TTC549 (cell line): ENCODE measurements around the gene AHSP.
"Not testable (repeated sequence)": the region's sequence is repeated elsewhere in the genome, so short reads cannot be mapped to it uniquely, and the experiment has no call there.

Source experiments
- FAIRE-seq: peaks from 2 replicates; lab custom pipeline; 2012; peaks lifted over from hg19 to GRCh38; lab: Jason Lieb, UNC

AHSP gene

DNA sequence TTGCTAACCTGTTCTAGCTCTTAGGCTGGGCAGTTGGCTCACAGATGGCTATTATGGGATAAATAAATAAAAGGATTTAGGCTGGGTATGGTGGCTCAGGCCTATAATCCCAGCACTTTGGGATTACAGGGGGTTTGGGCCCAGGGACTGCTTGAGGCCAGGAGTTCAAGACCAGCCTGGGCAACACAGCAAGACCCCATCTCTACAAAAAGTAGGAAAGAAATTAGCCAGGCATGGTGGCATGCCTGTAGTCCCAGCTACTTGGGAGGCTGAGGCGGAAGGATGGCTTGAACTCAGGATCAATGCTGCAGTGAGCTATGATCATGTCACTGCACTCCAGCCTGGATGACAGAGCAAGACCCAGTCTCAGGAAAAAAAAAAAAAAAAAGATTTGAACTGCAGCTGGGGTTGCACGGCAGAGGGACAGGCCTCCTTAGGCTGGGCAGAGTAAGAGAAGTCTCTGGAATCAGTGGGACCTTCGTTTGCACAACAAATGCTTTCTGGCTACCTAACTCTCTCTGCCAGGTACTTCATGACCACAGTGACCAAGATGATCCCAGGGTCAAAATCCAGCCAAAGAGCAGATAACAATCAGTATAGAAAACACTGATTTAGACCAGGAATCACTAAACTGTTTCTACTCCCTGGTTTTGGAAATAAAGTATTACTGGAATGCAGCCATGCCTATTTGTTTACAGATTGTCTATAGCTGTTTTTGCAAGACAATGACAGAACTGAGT is 26.3 kb upstream of the AHSP start:
- no peak for FAIRE-seq

- no peak for FAIRE-seq
Observed at GRCh38 chr16:31501966-31502348, 25.7 kb upstream of the AHSP start.

- no peak for FAIRE-seq
Observed at GRCh38 chr16:31502981-31503380, 24.7 kb upstream of the AHSP start.

DNA sequence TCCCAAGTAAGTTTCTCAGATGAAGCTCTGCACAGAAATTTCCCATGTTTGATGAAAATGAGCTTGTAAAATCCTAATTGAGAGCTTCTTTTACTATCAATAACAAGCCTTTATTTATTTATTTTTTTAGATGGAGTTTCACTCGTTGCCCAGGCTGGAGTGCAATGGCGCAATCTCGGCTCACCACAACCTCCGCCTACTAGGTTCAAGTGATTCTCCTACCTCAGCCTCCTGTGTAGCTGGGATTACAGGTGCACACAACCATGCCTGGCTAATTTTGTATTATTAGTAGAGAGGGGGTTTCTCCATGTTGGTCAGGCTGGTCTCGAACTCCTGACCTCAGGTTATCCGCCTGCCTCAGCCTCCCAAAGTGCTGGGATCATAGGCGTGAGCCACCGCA is 24.1 kb upstream of the AHSP start:
- not testable (repeated sequence) for FAIRE-seq

GRCh38 chr16:31504159-31504558 is 23.5 kb upstream of the AHSP start:
- FAIRE-seq: no peak

DNA sequence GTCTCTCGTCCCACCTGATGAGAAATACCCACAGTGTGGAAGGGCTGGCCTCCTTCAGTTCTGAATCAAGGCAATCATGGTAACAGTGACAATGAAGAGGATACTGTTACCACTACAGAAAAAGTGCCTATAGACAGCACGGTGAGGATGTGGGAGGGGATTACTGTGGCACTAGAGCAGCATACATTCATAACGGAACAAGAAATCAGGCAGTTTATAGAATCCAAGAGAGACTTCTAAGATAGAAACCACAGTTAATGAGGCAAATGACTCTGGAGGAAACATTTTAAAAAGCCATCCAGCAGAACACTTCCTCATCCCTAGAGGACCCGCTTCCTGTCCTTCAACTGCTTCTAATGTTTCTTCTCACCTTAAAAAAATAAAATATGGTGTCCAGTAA is 22.2 kb upstream of the AHSP start:
- FAIRE-seq: no peak

DNA sequence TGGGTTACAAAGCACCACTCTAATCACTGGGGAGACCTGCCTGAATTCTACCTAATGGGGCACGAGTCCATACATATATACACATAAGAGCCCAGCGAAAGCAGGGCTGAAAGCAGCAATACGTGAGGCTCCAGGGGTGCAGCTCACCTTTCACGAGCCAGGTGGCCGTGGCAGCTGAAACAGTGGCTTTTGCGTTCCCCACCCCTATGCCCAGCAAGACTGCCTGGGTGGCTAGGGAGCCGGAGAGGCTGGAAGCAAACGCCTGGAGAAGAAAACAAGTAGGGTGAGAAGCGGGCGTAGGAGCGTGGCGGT is 20.1 kb upstream of the AHSP start:
- no peak for FAIRE-seq

DNA sequence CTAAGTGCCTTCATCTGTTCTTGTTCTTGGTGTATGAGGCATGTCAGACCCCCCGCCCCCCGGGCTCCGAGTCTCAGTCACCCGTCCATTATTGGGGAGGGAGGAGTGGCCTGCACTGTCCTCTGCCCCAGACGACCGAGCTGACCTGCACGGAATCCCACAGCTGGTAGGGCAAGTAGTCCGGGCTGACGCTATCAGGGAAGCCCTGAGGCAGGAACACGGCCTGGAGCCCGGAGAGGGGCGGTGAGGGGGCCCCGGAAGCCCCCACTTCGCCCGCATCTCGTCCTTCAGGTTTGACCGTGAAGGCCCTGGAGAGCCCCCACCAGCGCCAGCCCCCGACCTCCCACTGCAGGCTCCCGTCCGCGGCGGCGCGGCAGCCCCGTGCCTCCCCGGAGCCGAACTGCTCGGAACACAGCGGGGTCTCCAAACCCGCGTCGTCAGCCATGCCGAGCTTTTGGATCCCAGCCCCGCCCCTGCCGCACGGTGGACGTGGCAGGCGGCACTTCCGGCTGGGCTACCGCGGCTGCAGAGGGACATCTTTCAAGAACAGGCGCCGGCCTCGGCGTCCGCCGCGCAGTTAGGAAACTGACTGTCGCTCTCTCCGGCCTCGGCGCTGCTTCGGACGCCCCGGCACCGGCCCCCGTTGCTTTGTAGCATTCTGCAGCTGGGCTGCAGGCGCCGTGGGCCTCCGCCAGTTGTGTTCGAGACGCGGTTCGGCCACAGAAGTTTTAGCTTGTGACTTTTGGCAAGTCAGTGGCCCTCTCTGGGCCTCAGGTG is 19.6 kb upstream of the AHSP start, which contains the start of gene RUSF1:
Gene RUSF1 (minus strand): TSS at position 463 of the 777 bp plus-strand sequence. CDS start 18 bp downstream, at position 445.
- FAIRE-seq: no peak

GRCh38 chr16:31508706-31509195 is 18.9 kb upstream of the AHSP start:
- FAIRE-seq: no peak

- no peak for FAIRE-seq
Observed at GRCh38 chr16:31513126-31513525, 14.6 kb upstream of the AHSP start.

GRCh38 chr16:31513884-31514283 is 13.8 kb upstream of the AHSP start:
- FAIRE-seq: no peak

GRCh38 chr16:31517800-31518402 is 9.8 kb upstream of the AHSP start:
- no peak for FAIRE-seq

- no peak for FAIRE-seq
Observed at GRCh38 chr16:31519759-31520431, 7.8 kb upstream of the AHSP start.

DNA sequence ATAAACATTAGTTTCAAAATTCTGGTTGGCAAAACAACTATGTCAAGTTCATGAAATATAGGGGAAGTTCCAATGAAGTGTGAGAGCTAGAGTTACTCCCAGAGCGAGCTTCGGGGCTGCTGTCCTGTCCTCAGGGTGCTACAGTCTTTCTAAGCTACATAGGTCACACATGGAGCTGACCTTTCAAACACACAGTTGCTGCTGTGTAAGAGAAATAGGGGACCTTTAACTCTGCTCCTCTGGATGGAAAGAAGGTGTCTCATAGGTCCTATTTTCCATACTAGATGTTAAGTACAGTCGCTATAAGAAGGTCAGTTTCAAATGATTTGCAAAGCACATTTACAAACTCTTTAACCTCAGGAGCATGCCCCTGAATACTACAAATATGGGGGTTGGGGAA is 6.3 kb upstream of the AHSP start:
- no peak for FAIRE-seq

- FAIRE-seq: no peak
Observed at GRCh38 chr16:31522071-31522470, 5.6 kb upstream of the AHSP start.

DNA sequence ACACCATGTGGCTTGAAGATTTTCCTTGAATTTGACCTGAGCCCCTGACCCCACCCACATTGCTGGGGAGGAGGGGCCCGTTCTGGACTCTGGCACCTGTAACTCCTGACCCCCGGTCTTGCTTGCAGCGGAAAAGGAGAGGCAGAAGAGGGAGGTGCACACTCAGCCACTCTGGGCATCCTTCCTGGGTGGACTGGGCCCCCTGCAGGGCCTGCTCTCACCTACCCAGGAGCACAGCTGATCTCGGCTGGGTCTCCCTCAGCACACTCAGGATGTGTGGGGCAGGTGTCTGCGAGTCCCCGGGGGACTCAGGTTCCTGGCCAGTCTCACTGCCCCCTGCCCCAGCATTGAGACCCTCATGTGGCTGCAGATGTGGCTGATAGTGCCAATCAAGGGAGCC is 3.9 kb upstream of the AHSP start:
- FAIRE-seq: not testable (repeated sequence)

GRCh38 chr16:31525113-31525512 is 2.6 kb upstream of the AHSP start:
- FAIRE-seq: no peak

DNA sequence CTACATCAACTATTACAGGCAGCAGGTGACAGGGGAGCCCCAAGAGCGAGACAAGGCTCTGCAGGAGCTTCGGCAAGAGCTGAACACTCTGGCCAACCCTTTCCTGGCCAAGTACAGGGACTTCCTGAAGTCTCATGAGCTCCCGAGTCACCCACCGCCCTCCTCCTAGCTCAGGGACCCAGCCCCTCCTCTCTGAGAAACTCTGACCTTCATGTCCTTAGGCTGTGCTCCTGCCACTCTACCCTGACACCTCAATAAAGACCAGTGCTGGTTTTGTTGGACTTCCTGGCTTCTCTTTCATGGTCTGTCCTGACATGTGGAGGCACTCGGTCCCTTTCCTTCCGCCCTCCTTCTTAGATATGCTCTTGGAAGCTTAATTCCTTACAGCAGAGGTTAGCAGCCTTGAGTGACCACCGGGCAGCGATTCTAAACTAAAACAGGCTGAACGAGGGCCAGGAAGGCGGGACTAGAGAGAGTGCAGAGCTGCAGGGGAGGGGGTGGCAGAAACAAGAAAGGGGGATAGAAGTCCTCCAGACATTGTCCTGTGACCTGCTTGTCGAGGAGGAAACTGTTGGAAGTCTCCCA is 915 bp downstream of the AHSP start:
- FAIRE-seq: no peak

DNA sequence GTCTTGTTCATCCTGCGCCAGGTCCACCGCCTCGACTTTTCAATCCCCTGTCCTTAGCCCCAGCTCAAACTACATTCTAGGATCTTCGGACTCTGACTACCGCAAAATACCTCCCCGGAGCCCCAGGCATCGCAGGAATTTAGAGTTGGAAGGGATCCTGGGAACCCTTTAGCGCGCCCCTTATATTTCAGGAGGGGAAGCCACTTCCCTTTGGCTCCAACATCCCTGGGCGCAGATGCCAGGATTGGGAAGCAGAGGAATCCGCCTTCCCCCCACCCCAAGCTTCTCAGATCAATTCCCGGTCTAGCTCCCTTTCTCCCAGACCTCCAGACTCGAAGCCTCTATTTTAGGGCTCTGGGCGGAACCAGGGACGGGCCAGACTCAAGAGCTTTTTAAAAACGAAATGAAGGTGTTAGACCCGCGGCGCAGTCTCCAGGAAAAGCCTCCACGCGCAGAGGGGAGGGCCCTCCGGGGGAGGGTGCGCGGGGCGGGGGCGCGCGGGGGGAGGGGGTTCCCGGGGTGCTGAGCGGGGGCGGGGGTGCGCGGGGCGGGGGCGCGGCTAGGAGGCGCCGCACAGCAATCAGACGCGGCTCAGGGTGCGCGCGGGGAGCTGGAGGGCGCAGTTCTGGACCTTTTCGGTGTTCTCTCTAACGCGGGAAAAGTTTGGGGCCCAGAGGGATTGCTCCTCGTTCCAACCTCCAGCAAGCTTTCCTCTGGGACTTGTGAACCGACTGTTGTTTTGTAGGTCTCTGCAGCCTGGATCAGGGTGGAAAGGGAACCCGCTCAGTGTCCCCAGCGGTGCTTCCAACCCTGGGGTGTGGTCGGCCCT is 1.6 kb downstream of the AHSP start:
- FAIRE-seq: no peak

DNA sequence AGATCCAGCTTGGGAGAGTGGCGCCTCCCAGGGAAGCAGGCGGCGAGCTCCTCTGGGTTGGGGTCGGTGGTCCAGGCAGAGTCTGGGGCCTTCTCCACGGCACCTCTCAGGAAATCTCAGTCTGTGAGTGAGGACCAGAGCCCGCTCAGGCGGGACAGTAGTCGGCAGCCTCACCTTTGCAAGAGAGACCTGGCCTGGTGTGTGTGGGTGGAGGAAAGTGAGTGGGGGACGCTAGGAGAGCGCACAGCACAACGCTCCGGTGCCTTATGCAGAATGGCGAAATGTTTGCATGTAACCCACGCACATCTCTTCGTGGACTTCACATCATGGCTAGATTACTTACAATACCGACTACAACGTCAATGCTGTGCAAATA is 2.2 kb downstream of the AHSP start:
- no peak for FAIRE-seq

GRCh38 chr16:31530405-31530804 is 2.7 kb downstream of the AHSP start:
- FAIRE-seq: no peak

- no peak for FAIRE-seq
Observed at GRCh38 chr16:31531096-31531495, 3.4 kb downstream of the AHSP start.
